Myocyte (in vitro differentiated cells): ENCODE data around the gene PPP4R4. TPM values are rescaled to one million over a fixed set of nuclear protein-coding genes. Genes with fewer than 3 reads are reported as not detected.
A peak's percentile ranks its signal among the peaks of the same experiment; 100 is the strongest.

Experiments
- DNase-seq: peaks from one replicate; pipeline ENCODE4 v3.0.0-alpha.2; 2012; ENCODE audit warnings: low read depth
- polyA plus RNA-seq: library from polyadenylated mRNA; unstranded; fragments of >200 nt; gene quantifications from one replicate; pipeline ENCODE4 v1.2.1, GENCODE V29; 2012; ENCODE audit warnings: missing spikeins
- total RNA-seq: library from RNA; depleted of rRNA; stranded (reverse); fragments of >200 nt; gene quantifications from 2 replicates; pipeline ENCODE4 v1.2.3, GENCODE V29; 2014

PPP4R4 gene, protein sequence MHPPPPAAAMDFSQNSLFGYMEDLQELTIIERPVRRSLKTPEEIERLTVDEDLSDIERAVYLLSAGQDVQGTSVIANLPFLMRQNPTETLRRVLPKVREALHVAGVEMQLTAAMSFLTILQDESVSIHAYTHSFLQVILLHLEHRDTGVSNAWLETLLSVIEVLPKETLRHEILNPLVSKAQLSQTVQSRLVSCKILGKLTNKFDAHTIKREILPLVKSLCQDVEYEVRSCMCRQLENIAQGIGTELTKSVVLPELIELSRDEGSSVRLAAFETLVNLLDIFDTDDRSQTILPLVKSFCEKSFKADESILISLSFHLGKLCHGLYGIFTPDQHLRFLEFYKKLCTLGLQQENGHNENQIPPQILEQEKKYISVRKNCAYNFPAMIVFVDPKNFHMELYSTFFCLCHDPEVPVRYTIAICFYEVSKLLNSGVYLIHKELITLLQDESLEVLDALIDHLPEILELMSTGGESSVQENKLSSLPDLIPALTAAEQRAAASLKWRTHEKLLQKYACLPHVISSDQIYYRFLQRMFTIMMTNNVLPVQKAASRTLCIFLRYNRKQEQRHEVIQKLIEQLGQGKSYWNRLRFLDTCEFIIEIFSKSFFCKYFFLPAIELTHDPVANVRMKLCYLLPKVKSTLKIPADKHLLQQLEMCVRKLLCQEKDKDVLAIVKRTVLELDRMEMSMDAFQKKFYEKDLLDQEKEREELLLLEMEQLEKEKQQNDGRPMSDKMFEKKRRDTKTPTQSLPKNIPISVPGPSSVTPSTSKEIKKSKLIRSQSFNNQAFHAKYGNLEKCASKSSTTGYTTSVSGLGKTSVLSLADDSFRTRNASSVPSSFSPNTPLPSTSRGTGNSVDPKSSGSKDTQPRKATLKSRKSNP
- 0.75 and 1.2 TPM in 2 replicates for total RNA-seq
- polyA plus RNA-seq = 0.30 TPM

DNA sequence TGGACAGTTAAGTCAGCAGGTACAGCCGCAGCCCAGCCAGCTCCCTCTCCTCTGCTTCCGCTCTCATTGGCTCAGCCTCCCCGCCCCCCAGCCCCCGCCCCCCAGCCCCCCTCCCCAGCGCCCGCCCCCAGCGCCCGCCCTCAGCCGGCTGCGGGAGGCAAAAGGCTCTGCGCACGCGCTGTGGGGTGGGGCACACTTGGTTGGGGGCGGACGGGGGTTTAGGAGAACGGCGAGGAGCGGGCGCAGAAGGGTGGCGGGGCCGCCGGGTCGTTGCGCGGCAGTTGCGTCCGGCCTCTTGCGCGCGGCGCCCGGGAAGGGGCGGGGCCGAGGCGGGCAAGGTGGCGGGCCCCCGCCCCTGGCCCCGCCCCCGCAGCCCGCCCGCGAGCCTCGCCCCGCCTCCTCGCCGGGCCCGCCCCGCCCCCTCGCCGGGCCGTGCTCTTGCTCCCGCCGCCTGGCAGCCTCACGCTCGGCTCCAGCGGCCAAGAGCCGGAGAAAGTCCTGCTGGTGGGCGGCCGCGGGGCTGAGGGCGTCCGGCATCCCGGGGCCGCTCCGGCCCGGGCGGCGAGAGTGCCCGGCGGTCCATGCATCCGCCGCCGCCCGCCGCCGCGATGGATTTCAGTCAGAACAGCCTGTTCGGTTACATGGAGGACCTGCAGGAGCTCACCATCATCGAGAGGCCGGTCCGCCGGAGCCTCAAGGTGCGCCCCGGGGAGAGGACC lies at the start of gene PPP4R4:
TSS of gene PPP4R4 (plus strand) at position 438 of the 719 bp plus-strand sequence. CDS start at position 582, 144 bp downstream.
- peak; percentile 78 for DNase-seq

DNA sequence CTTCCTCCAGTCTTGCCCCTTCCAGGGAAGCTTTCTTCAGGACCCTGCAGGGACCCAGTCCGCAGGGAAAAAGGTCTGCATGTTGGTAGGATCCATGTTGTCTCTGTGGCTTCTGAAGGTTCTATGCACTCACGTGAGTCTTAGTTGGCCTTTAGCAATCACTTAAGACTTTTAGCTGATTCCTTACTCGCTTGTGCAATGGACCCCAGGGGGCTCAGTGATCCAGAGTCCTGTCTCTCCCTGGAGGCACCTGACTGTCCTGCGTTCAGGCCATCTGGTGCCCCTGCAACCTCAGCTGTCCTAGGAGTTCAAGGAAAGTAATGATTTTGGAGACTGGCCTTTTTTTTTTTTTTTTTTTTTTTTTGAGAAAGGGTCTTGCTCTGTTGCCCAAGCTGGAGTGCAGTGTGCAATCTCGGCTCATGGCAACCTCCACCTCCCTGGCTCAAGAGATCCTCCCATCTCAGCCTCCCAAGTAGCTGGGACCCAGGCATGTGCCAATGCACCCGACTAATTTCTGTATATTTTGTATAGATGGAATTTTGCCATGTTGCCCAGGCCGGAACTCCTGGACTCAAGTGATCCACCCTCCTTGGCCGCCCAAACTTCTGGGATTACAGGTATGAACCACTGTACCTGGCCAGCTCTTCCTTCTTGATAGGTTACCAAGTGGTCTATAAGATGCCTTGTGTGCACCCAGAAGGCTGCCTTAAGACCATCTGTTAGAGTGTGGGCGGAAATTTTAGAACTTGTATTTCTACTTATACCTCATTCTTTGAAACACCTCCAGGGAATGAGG lies 49.3 kb upstream of the PPP4R4 start:
- no peak for DNase-seq

DNA sequence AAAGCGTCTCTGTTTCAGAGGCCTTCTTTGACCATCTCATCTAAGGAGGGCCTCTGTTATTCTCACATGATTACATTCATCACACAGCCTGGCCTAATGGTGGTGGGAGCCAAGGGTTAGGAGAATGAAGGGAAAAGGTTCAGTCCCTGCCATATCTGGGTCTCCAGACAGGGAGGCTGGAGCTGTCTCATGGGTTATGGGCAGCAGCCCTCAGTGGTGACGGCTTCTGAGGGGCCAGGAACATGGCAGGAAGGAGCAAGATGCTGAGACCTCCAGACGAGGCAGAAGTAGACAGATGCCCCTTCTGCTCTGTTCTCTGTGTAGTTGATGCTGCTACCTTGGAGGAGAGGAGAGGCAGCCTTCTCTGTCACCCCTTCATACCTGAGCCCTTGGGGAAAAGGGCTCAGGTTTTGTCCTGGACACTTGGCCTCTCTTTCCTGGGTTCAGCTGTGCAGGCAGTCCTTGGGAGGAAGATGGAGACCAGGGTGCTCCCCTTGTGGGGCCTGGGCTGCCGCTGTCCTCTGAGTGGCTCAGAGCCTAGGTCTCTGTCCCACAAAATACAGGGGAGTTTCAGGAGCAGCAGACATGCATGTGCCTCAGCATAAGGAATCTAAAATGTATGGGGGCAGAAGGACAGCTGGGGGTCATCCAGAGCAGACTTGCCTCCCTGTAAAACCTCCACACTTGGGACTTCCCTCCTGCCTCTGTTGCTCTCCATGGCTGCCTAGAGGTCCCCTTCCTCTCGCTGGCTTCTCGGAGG lies 48.3 kb upstream of the PPP4R4 start:
- no peak for DNase-seq

DNA sequence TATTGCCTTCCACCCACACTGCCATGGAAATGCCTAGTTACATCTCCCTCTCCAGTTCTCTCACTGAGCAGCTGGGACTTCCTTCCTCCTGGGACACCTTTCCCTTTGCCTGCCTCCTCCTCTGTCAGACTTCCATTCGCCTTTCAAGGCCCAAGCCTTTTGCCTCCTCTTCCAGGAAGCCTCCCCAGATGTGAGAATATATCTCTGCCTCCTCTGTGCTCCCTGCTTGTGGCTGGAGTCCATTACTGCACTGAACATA lies 47.8 kb upstream of the PPP4R4 start:
- no peak for DNase-seq

DNA sequence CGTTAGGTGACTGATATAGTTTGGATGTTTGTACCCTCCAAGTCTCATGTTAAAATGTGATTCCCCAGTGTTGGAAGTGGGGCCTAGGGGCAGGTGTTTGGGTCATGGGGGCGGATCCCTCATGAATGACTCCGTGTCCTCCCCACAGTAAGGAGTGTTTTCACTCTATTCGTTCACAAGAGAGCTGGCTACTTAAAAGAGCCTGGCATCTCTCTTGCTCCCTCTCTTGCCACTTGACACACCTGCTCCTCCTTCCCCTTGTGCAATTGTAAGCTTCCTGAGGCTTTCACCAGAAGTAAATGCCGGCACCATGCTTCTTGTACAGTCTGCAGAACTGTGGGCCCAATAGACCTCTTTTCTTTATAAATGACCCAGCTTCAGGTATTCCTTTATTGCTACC lies 47.3 kb upstream of the PPP4R4 start:
- DNase-seq = no peak

DNA sequence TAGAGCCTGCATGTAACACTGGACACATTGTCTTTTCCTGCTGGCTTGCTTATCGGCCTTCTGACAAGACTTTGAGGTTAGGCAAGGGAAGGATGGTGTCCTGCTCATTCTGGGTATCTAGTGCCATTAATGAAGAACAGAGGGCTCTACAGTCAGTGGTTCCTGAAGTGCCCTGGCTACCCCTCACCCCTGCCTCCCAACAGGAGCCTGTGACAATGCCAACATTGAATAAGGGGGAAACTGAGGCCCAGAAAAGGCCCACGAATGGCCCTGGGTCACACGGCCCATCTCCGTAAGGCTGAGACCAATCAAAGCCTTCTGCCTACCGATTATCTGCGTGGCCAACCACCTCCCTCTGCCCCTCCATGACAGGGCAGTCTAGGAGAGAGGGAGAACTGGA lies 46.8 kb upstream of the PPP4R4 start:
- DNase-seq = no peak

DNA sequence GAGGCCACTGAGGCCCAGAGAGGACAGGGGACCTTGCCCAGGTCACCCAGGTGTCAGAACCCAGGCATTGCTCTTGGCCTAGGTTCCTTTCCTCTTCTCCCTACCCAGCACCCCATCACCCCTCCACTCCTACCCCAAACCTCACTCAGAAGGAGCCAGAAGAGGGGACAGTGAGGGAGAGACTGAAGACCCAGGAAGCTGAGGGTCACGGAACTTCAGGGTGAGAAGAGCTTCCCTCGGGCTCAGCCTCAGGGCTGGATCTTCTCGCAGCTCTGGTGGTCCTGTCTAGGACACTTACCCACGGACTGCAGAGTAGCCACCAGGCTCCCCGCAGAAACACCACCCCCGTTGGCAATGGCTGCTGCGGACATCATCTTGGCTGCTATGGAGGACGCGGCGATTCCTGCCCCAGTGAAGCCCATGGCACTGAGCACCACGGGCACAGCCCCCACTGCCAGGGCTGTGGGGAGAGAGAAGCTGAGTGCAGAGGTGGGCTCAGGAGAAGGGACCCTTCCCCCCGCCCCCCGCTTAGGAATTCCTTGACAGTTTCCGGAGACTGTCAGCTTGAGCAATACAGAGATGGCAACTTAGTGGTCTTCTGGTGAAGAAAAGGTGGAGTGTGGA lies 45.8 kb upstream of the PPP4R4 start:
- no peak for DNase-seq

DNA sequence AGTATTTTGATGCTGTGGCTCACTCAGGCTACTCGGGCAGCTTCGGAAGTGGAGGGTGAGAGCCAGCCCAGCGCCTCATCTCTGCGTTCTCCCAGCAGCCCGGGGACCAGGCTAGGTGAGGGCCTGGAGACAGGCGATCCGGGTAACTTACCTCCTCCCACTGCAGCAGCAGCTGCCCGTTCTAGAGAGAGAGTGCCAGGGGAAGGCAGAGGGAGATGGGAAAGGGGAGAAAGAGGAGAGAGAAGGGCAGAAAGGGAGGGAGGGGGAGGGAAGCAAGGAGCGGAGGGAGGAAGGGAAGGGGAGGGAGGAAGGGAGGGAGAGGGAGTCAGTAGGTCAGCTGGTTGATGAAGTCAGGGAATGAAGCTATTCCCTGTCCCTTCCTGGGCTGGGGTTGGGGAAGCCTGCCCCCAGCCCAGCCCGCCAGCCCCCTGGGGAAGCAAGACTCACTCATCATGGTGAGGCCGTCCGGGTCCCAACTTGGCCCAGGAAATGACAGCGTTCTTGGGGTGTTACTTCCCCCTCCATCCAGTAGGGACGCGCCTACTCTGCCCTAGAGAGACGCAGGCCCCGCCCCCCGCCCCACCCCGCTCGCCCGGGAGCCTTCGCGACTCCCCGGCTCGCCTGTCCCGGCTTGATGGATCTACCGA lies 44.9 kb upstream of the PPP4R4 start, which contains the start of gene IFI27L2:
TSS of gene IFI27L2 (minus strand) at position 494 of the 647 bp plus-strand sequence. CDS start at position 454, 40 bp downstream.
- DNase-seq = peak; percentile 89

DNA sequence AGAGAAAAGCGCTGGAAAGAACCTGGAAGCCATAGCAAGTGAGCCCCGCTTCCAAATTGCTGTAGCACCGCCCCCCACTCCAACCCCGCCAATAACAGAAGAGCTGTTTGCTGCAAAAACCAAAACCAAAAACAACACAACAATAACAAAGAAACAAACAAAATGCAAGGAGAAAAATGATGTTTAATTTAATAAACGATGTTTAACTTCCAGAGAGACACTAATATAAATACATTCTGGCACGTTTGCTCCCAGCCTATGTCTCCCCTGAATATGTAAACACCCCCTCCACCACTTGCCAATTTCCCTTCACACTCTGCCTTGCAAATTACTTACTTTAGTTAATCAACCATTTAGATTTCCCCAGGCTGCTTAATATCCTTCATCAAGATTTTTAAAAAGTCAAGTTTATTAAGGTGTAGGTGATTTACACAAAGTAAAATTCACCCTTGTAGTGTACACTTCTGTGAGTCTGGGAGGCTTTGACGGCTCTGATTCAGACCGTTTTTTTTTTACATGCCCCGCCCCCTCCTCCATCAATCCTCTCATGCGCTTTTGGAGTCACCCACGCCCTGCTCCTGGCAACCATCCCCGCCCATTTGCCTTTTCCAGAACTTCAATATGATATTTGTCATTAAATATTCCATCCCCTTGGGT lies 44.2 kb upstream of the PPP4R4 start:
- peak; percentile 70 for DNase-seq

DNA sequence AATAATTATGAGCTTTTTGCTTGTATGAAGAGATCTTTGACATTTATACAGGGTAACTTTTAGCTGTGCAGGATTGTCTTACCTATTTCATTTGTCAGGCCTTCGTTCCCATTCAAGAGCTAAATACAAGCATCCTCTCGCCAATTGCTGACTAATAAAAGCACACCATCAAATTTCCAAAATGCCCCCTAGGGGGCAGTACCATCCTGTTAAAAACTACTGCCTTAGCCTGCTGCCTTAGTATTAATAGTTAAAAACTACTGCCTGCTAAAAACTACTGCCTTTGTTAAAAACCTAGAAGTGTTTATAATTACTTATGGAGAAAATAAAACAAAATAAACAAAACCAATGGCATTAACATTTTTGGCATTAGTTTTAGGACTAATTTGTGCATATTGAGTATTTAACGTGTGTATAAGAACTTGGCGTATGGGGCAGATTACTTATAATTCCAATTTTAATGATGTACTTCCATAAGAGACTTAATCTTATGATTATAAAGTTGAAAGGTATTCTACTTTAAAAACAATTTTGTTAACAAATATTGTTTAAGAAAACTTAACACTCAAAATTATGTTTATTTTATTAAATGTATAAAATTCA lies 41.7 kb upstream of the PPP4R4 start:
- DNase-seq = peak; percentile 83

DNA sequence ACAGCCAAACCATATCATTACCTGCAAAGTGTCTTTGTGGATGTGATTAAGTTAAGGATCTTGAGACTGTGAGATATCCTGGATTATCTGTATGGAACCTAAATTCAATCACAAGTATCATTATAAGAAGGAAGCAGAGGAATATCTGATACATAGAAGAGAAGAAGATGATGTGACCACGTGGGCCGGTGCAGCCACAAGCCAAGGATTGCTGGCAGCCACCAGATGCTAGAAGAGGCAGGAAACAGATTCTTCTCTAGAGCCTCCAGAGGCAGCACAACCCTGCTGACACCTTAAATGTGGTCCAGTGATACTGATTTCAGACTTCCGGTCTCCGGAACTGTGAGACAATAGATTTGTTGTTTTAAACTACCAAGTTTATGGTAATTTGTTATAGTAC lies 38.6 kb upstream of the PPP4R4 start:
- no peak for DNase-seq

DNA sequence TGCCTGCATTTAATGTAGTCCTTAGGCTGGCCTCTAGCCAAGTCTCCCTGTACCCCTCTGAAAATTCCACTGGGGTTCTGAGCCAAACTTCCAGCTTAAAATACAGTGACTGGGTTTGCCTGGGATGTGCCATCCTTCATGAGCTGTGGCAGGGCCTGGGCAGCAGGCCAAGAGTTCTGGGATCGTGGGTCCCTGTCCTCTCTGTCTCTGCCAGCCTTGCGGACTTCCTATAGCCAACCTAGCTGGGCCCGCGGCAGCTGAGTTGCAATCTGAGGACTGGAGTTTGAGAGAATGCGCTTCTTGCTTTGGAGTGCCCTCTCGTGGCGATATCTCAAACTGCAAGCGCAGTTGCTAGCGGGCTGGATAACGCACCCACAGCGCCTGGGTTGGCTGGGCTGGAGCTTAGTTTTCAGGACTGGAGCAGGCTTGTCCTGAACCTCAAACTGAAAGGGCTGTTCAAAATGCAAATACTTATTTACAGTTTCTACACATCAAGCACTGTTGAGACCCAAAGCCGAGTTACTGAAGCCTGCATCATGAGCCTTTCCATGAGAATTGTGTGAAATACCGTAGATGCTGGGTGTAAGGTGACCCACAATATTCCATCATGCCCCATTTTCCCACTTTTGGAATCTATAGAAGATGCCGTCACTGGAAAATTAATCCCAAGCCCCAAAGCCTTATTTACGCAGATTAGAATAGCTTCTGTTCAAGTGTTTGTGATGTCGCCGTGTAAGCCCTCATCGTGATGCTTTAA lies 37.4 kb upstream of the PPP4R4 start:
- peak; percentile 82 for DNase-seq

DNA sequence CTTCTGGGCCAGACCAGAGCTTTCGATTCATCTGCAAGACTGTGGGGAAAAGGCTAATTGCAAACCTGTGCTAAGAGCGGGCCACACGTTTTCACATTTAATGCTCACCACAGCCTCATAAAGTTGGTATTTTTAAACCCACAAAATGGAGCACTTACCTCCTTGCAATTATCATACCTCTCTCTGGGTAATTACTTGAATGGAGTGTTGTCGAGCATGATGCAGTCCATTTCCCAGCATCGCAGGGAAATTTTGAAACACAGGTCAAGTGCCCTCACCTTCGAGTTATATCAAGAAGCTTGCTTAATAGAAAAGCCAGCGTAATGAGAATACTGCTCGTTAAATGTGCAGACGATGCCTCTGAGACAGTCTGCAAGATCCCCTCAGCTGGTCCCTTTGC lies 35.9 kb upstream of the PPP4R4 start:
- no peak for DNase-seq

DNA sequence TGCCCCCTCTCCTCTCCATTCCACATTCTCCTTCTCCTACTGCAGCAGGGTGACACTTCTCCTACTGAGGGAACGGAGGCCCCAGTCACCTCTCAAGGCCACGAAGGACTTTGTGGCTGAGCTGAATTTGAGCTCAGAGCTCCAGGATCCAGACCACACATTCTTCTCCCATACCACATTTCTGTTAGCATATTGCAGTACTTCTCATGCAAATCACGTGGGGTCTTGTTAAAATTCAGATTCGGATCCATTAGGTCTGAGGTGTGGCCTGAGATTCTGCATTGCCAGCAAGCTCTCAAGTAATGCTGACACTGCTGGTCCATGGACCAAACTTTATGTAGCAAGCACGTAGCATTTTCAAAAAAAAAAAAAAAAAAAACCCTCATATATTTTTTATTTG lies 35.1 kb upstream of the PPP4R4 start:
- no peak for DNase-seq

DNA sequence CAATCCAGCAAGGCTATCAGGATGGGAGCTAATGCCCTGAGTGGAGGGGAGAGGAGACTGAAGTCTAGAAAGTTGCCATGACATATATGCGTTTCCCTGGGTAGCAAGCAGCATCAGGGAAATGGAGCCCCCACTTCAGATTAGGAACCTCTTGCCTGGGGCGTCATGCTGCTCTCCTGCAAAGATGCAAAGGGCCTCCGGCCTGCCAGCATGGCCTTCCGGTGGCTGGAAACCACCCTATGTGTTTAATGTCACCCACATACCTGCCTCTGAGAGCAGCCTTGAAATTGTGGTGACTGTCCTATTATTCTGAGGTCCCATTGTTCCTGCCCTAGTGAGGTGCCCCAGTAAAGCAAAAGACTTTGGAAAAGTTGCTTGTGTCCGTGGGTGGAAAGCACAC lies 34.7 kb upstream of the PPP4R4 start:
- DNase-seq = no peak

DNA sequence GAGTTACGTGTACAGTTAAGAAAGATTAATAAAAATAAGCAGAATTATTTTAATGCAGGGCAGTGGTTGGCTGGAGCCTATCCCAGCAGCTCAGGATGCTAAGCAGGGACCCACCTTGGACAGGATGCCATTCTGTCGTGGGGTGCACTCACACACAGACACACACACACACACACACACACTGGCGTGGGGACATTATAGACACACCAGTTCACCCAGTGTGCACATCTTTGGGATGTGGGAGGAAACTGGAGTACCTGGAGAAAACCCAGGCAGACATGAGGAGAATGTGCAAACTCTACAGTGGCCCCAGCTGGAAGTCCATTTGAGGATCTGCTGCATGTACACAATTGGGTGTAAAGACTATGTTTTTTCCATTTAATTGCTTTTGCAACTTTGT lies 31.9 kb upstream of the PPP4R4 start:
- DNase-seq = no peak

DNA sequence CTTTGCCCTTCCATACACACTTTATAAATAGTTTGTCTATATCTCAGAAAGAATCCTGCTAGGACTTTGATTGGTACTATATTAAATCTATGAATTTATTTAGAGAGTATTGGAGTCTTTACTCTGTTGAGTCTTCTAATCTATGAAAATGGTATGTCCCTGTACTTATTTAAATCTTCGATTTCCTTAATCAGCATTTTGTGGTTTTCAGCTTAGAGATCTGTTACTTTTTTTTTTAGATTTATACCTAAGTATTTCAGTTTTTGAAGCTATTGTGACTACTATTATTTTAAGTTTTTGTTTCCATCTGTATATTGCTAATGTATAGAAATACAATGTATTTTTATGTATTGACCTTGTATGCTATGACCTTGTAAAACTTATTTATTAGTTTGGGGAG lies 31.3 kb upstream of the PPP4R4 start:
- no peak for DNase-seq

DNA sequence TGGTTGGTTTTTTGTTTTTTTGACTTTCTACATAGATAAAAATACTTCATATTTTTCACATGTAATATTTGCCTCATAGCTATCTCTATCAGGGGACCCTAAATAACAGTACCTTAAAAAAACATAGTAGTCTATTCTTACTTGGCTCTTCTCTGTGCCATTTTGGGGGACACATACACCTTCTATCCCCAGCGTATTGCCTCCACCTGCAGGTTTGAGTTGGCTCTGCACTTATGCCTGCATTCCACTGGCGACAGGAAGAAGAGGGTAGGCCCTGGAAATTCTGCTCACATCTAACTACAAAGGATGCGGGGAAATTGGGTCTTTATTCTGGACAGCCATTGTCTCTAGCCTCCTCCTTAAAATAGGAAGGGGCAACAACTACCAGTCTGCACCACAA lies 30.9 kb upstream of the PPP4R4 start:
- no peak for DNase-seq
